Right lung (tissue), 5 donors: ENCODE data around the gene IFT22. TPM values are rescaled to one million over a fixed set of nuclear protein-coding genes. Genes with fewer than 3 reads are reported as not detected.
"Not testable (repeated sequence)": the region's sequence is repeated elsewhere in the genome, so short reads cannot be mapped to it uniquely, and the experiment has no call there.

Source experiments
- DNase-seq, 2 donors: peaks; one replicate each; pipeline ENCODE4 v3.0.0-alpha.2; 2013
- polyA plus RNA-seq, 5 donors: library from polyadenylated mRNA; unstranded; fragments of 120-200 nt; gene quantifications; one replicate each; pipeline versions ENCODE4 v1.2.1 to v1.2.3, GENCODE V29; 2013; ENCODE audit warnings: inconsistent platforms in 1 of 5, low replicate concordance in 1 of 5; ENCODE audit not compliant: insufficient read length in 5 of 5, insufficient read depth in 1 of 5

Gene IFT22
- polyA plus RNA-seq, 5 donors, result 49.6 to 53.1 (median 52.1) TPM

DNA sequence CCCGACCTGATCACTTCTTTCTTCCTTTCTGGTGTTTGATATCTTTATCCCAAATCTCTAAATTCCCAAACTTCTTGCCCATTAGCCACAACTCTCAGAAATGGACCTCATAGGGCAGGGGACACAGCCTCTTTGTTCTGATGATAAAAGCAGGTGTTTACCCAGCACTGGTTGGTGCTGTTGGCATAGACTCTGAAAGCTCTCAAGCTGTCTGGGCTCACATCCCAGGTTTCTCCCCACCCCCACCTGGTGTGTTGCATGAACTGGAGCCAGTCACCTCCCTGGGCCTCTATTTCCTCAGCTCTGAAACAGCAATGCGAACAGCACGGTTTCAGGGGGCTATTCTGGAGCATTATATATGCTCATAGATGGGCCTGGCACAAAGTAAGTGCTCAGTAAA, 35.7 kb downstream of the IFT22 start:
- not testable (repeated sequence) for DNase-seq

GRCh38 chr7:101285171-101285570, 36.4 kb downstream of the IFT22 start:
- DNase-seq, result no peak

DNA sequence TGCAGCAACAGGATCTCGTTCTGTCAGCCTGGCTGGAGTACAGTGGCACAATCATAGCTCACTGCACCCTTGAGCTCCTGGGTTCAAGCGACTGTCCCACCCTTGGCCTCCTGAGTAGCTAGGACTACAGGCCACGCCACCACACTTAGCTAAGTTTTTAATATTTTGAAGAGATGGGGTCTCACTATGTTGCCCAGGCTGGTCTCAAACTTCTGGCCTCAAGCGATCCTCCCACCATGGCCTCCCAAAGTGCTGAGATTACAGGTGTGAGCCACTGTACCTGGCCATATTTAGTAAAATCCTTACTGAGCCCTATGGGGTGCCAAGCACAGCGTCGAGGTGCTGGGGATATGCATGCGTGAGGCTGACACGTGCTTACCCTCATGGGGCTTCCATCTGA, 40.7 kb downstream of the IFT22 start:
- DNase-seq, result not testable (repeated sequence)

DNA sequence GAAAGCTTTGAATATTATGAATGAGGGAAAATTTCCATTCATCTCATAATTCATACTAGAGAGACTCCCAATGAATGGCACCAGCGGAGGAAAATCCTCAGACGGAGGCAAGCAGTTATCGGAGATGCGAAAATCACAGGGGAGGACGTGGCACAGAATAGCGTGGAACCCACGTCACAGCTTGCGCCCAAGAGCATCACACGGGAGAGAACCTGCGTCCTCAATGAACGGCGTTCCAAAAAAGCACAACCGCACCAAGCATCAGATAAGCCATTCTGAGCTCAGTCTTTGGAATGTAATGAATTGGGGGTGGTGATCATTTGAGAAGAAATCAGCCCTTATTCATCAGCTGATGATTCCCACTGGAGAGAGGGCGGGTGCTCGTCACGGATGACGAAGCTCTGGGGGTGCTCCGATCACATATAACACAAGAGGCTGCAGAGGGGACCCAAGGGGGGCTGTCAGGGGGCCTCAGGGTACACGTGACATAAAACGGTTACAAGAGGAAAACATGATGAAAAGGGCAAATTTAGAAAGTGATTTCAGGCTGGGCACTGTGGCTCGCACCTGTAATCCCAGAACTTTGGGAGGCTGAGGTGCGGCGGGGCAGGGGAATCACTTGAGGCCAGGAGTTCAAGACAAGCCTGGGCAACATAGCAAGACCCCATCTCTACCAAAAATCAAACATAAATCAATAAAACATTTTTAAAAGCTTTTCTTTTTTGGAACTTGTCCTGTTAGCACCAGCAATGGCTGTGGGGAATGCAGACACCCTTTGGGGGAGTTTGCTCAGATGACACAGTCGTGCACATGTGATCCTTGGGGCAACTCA, 42.9 kb downstream of the IFT22 start:
- no peak for DNase-seq

DNA sequence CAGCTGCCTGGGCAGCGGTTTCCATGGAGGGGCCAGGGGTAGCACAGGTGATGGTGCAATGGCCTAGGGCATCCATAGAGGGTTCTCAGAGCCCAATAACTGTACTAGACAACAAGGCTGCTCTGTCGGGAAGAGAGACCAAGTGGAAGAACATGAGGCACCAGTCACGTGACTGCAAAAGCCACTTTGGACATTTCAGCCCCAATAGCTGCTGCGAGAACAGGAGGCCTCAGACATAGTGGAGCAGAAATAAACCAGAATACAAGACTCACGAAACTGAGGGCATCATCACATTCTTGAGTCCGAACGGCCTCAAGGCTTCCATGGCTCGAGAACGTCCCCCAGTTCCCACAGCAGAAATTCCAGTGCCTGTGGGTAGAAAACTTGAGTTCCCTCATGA, 44.5 kb downstream of the IFT22 start:
- no peak for DNase-seq

- DNase-seq, result no peak
These were observed 48.4 kb downstream of the IFT22 start for GRCh38 chr7:101273206-101273605.

- DNase-seq, result no peak
These were observed 50.6 kb downstream of the IFT22 start for GRCh38 chr7:101271021-101271420.

GRCh38 chr7:101269664-101270063, 51.9 kb downstream of the IFT22 start:
- no peak for DNase-seq

DNA sequence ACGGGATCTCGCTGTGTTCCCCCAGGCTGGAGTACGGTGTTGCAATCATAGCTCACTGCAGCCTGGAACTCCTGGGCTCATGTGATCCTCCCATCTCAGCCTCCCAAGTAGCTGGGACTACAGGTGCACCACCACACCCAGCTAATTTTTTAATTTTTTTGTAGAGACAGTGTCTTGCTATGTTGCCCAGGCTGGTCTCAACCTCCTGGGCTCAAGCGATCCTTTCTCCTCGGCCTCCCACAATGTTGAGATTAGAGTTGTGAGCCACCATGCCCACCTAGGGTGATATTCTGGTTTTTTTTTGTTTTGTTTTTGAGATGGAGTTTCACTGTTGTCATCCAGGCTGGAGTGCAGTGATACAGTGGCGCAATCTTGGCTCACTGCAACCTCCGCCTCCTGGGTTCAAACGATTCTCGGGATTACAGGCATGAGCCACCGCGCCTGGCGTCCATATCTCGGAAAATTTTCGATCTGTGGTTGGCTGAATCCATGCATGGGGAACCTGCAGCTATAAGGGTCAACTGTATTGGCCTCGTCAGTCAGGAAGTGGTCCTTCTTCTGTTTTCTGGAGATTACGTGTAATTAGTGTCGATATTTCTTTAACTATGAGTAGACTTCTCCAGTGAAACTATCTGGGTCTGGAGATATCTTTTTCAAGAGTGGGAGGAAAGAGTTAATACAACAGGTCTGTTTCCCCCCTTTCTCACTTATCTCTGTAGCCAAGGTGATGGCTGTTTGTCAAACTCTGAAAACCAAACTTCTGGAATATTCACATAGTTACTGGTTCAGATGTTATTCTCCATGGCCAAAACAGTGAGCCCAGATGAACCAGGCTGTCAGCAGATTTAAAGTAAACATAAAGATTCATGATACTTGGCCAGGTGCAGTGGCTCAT, 55.7 kb downstream of the IFT22 start:
- DNase-seq, result no peak

GRCh38 chr7:101264102-101264706, 57.4 kb downstream of the IFT22 start:
- not testable (repeated sequence) for DNase-seq

Other genes starting within 250 kb of the IFT22 start
- 10 to 100 TPM; 21.8 to 28.0 (median 22.7) TPM for gene TRIM56, start 236.3 kb downstream of the IFT22 start, polyA plus RNA-seq
- gene SERPINE1, start 194.7 kb downstream of the IFT22 start, polyA plus RNA-seq, result 1 to 10 TPM; 2.0 to 4.6 (median 3.6) TPM
- 100 to 1,000 TPM in 1 of 5 donors, 10 to 100 TPM in 4; 77.4 to 100 (median 82.7) TPM for gene AP1S1, start 167.3 kb downstream of the IFT22 start, polyA plus RNA-seq
- gene VGF, start 156.2 kb downstream of the IFT22 start, polyA plus RNA-seq, result 1 to 10 TPM in 1 of 5 donors, under 1 TPM in 4; 0.54 to 1.4 (median 0.90) TPM
- under 1 TPM in 3 of 5 donors, not detected in 2; 0.05 to 0.12 (median 0.08) TPM for gene NAT16, start 141.5 kb downstream of the IFT22 start, polyA plus RNA-seq
- under 1 TPM in 3 of 5 donors, not detected in 2; 0.07 to 0.15 (median 0.09) TPM for gene MOGAT3, start 120.8 kb downstream of the IFT22 start, polyA plus RNA-seq
- 10 to 100 TPM; 39.6 to 72.2 (median 55.9) TPM for gene PLOD3, start 104.2 kb downstream of the IFT22 start, polyA plus RNA-seq
- 10 to 100 TPM; 42.7 to 77.4 (median 53.5) TPM for gene ZNHIT1, start 103.6 kb downstream of the IFT22 start, polyA plus RNA-seq
- gene CLDN15, start 84.0 kb downstream of the IFT22 start, polyA plus RNA-seq, result 10 to 100 TPM; 11.5 to 20.2 (median 16.4) TPM
- 100 to 1,000 TPM; 121 to 163 (median 125) TPM for gene FIS1, start 76.7 kb downstream of the IFT22 start, polyA plus RNA-seq
- gene COL26A1, start 41.1 kb upstream of the IFT22 start, polyA plus RNA-seq, result 1 to 10 TPM; 5.9 to 8.6 (median 6.0) TPM